Stimulated activated CD8-positive, alpha-beta memory T cell treated with anti-CD3 and anti-CD28 coated beads, Interleukin-15, amount 100 ng/mL, for 24 hours (primary cell): ENCODE data around the gene LRRC46.

Experiments used
- DNase-seq: peaks from one replicate; pipeline ENCODE4 v3.0.0-alpha.2; 2020; ENCODE audit warnings: low read depth

The LRRC46 gene

DNA sequence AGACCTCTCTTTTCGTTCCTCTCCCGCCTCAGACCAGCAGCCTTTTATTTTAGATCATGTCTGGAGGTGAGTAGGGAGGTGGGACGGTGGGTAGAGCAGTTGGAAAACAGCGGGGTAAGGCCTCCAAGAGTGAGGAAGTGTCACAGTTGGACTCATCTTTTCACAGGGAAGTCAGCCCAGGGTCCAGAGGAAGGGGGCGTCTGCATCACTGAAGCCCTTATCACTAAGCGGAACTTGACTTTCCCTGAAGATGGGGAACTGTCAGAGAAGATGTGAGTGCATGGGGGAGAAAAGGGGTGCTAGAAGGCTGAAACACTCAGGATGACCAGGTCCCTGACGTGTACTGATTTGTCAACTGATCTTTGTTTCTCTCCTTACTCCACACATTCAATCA lies 461 bp downstream of the LRRC46 start:
- no peak for DNase-seq

GRCh38 chr17:47834756-47835155 lies 3.3 kb downstream of the LRRC46 start:
- DNase-seq, result no peak

- DNase-seq, result no peak
Measured at GRCh38 chr17:47836601-47837000, 5.1 kb downstream of the LRRC46 start.

DNA sequence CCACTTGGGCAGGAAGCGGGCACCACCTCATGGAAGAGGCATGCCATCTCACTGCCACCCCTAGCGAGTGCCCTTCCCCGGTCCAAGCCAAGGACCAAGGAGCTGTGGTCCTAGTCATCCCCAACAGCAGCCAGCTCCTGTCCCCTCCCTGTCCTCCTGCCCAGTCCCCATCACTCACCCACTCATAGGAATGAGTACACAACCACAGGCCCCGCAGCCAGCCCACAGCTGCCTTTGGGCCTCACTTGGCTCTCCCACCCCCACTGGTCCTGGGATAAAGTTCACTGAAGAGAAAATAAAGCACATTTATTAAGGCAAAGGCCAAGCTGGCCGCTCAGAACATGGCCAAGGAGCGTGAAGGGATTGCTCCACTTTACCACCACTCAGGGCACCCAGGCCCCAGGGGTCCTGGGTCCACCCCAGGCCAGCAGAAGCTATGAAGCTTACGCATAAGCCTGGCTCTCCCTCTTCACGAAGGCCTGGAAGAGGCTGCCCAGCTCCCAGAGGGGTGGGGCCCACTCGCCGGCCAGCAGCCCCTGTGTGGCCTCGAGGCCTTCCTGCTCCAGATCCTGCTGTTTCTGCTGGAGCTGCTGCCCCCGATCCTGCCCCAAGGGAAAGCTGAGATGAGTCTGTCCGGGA lies 6.0 kb downstream of the LRRC46 start:
- no peak for DNase-seq

DNA sequence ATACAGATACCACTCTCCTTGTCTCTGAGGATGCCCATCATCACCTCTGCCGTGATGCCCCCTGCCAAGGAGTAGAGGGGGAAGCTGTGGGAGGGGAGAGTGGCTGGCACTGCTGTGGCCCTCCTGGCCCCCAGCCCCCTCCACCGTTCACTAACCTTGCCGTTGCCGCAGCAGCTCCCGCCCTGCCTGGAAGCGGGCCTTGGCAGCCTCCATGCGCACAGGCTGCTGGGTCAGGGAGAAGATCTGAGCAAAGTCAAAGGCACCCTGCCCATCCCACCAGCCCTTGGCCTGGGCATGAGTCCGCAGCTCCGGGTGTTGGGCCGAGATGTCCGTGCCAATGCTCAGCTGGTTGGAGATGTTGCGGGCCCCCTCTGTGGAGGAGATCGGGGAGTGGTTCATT lies 7.2 kb downstream of the LRRC46 start:
- DNase-seq, result no peak

DNA sequence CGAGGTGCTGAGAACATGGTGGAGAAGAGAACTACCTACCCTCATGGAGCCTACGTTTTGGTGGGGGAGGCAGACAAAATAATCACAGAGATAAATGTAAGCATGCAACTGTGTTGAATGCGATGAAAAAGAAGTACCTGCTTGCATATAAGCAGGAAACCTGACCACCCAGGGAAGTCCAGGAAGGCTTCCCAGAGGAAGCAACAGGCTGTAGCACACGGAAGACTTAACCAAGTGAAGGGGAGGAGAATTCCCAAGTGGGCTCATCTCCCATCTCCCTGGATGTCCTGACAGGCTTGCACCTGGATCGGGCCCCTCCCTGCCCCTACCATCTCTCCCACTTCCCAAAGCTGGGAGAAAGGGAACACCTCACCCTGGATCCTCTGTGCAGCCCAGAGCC lies 7.6 kb downstream of the LRRC46 start:
- no peak for DNase-seq

GRCh38 chr17:47840001-47840741 lies 8.7 kb downstream of the LRRC46 start:
- DNase-seq, result no peak

- peak; percentile 89 for DNase-seq
Measured at GRCh38 chr17:47840742-47841487, 9.4 kb downstream of the LRRC46 start, which contains the start of gene SCRN2. Gene SCRN2 (minus strand): TSS chr17:47841273. CDS start chr17:47840843, 430 bp downstream.

GRCh38 chr17:47841488-47842291 lies 10.2 kb downstream of the LRRC46 start:
- DNase-seq, result no peak

GRCh38 chr17:47843391-47843730 lies 11.9 kb downstream of the LRRC46 start:
- no peak for DNase-seq

- no peak for DNase-seq
Measured at GRCh38 chr17:47844227-47844626, 12.8 kb downstream of the LRRC46 start.

- DNase-seq, result no peak
Measured at GRCh38 chr17:47844814-47845715, 13.6 kb downstream of the LRRC46 start.

DNA sequence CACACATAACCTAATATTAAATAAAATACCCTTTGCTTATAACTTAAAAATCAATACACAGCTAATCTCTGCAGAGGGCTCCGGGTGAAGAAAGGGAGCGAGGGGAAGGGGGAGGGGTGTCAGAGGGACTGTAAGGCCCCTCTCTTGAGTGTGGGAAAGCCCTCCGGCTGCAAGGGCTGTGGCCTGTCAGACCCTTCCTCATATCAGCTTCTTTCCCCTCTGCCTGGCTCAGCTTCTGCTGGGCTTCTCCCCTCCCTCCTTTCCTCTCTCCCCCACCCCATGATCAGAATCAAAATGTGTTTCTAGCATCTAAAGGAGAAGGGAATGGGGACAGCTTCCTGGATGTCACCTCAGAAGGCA lies 14.2 kb downstream of the LRRC46 start:
- DNase-seq, result no peak

DNA sequence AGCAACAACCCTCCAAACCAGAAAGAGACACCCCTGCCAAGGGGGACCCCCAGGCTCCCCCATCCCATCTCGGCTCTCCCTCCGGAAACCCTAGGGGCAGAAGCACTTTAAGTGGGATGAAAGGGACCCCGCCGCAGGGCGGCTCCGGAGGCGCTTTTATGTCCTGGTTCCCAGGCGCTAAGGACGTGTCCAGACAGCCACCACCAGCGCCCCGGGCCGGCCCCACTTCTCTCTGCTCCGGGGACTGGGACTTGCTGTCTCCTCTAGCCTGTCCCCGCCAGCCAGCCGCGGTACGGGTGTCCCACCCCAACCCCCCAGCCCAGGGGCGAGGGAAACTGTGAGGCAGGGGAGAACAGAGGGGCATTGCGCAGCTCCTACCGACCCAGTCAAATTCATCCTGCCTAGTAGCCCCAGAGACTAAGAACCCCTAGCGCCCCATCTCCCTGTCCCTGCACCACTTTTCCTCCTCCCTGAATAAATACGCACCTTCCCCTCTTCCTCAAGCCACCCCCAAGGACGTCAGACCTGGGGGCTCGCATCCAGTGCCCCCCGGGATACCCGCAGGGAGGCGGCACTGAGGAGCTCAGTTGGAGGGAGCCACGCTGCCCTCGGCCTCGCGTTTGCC lies 15.4 kb downstream of the LRRC46 start:
- DNase-seq, result no peak

DNA sequence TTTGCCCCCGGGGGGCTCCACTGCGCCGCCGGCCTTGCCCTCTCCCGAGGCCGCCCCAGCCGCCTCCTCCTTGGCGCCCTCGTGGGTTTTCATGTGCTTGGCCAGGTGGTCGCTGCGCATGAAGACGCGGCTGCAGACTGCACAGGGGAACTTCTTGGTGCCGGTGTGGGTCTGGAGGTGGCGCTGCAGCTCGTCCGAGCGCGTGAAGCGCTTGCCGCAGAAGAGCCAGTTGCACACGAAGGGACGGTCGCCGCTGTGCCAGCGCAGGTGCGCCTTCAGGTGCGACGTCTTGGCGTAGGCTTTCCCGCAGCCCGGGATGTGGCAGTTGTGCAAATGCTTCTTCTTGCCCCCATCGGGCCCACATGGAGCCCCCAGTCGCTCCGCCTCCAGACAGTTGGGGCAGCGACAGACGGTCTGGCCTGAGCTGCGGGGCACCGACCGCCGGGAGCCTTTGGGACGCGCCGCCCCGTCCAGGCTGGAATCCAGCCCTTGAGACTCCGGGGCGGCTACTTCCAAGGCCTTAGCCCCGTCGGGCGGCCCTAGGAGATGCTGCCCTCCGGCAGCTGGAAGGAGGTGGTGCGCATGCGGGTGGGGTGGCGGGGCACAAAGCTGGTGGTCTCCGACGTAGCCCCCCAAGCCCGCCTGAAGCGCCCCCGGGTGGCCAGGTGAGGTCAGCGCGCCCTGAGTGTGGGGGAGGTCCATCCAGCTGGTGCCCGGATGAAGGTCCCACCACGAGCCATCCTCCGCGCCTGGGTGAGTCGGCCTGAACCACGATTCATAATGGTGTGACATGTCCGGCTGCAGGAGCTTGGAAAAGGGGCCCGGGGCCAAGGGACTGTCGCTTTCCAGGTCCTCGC lies 16.1 kb downstream of the LRRC46 start:
- no peak for DNase-seq

- no peak for DNase-seq
Measured at GRCh38 chr17:47848198-47848513, 16.7 kb downstream of the LRRC46 start.

DNA sequence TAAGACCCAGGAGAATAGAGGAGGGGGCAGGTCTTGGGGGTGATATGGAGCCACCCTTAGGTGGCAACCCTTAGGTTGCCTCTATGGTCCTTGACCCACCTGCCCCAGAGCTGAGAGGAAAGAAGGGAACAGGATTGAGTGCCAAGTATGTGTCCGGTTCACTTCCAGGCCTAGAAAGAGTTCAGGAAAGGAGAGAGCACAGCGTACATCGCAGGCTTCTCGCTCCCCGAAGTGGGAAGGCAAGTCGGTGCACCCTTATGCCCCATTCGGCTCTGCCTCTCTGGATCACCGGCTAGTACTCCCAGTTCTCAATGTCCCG lies 18.9 kb downstream of the LRRC46 start:
- no peak for DNase-seq

- no peak for DNase-seq
Measured at GRCh38 chr17:47850692-47851573, 19.5 kb downstream of the LRRC46 start, which contains the start of gene SP6. Gene SP6 (minus strand): TSS chr17:47851163. CDS start chr17:47848429, 2,734 bp downstream.

GRCh38 chr17:47851764-47852112 lies 20.3 kb downstream of the LRRC46 start:
- no peak for DNase-seq
